Measurements from ENCODE around the gene NMRAL1. TPM values are rescaled to one million over a fixed set of nuclear protein-coding genes. Genes with fewer than 3 reads are reported as not detected.

Gene NMRAL1
- total RNA-seq, 3 donors from 2014 or later (not counting 1 experiment from before 2014, with no cell fraction given), result 66.6 to 71.2 (median 69.8) TPM

DNA sequence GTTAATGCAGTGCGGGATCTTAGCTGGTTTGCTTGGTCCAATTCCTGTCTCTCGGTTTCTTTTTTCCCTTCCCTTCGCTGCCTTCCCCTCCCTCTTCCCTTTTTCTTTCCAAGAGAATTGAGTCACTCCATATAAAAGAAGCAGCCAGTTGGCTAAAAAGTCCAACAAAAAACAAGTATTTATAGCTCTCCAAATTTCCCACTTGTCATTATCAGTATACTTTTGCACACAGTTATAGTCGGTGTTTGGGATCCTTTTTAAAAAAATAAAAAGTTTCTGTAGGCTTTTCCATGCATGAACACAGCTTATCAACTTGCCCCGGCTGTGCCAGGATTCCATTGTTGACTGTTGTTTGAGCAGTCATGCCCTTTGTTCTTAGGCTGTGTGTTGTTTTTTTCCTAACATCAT, 26.6 kb upstream of the NMRAL1 start:
- ATAC-seq, result no peak
- H3K9me3 ChIP-seq (ENCODE audit: control insufficient read depth, insufficient read depth, low read length), result no peaks in the 10 kb centered on the region
- H3K9me3 Mint-ChIP-seq, result no peaks in the 10 kb centered on the region
- peak overlapping the region; percentile 83 to 88 for H3K27ac Mint-ChIP-seq
- no peak for DNase-seq
- no peak overlapping the region for H3K27ac ChIP-seq (ENCODE audit: low read length)
- H3K27me3 Mint-ChIP-seq (ENCODE audit: low read depth in 2 of 2), result no peaks in the 10 kb centered on the region
- 97% methylated on average over 5 of the region's 5 CpGs for WGBS (ENCODE audit: insufficient coverage)
- intact Hi-C loops (cut with micrococcal nuclease), result no loop called here
- H3K36me3 ChIP-seq (ENCODE audit: control insufficient read depth, insufficient read depth, low read length), result peaks cover 12% of the 10 kb centered on the region
- H3K36me3 Mint-ChIP-seq, result no peaks in the 10 kb centered on the region
- H3K4me3 ChIP-seq (ENCODE audit: low read length), result no peak overlapping the region
- peaks cover 67 to 72% of the 10 kb centered on the region in 2 donors for H3K4me1 Mint-ChIP-seq
- TF ChIP-seq, protein P1, sequence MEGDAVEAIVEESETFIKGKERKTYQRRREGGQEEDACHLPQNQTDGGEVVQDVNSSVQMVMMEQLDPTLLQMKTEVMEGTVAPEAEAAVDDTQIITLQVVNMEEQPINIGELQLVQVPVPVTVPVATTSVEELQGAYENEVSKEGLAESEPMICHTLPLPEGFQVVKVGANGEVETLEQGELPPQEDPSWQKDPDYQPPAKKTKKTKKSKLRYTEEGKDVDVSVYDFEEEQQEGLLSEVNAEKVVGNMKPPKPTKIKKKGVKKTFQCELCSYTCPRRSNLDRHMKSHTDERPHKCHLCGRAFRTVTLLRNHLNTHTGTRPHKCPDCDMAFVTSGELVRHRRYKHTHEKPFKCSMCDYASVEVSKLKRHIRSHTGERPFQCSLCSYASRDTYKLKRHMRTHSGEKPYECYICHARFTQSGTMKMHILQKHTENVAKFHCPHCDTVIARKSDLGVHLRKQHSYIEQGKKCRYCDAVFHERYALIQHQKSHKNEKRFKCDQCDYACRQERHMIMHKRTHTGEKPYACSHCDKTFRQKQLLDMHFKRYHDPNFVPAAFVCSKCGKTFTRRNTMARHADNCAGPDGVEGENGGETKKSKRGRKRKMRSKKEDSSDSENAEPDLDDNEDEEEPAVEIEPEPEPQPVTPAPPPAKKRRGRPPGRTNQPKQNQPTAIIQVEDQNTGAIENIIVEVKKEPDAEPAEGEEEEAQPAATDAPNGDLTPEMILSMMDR (IDR thresholded peaks at IDR 0.05), result no peak
- H3K4me1 ChIP-seq (ENCODE audit: control insufficient read depth, insufficient read depth, low read length), result peaks cover 39% of the 10 kb centered on the region
- no peaks in the 10 kb centered on the region for H3K27me3 ChIP-seq (ENCODE audit: control insufficient read depth, insufficient read depth, low read length)
- no peak overlapping the region for H3K4me3 Mint-ChIP-seq

DNA sequence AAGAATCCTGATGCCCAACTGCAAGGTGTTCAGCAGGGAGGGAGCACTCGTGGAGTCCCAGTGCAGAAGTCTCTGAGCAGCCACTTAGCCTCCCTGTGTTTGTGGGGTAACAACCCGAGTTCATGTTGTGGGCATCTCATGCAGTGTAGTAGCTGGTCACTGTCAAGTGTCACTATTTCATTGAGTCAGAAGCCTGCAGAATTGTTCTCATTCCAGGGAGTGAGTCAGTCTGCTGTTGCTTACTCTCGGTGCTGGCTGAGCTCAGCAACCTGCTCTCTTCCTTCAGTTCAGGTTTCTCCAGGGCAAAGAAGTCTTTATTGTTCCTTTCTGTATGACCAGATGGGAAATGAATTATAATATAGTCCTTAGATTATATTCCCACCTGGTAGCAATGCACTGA, 25.8 kb upstream of the NMRAL1 start:
- H3K27ac ChIP-seq (ENCODE audit: low read length), result no peak overlapping the region
- TF ChIP-seq, protein P1 (IDR thresholded peaks at IDR 0.05), result no peak
- Mint-ChIP-seq H3K4me1 (peaks cover 66 to 72% of the 10 kb centered on the region in 2 donors), H3K27me3 (ENCODE audit: low read depth in 2 of 2) (no peaks in the 10 kb centered on the region), H3K4me3 (no peak overlapping the region), H3K27ac (peak overlapping the region; percentile 83 to 88), H3K36me3 (no peaks in the 10 kb centered on the region), H3K9me3 (no peaks in the 10 kb centered on the region)
- no peak overlapping the region for H3K4me3 ChIP-seq (ENCODE audit: low read length)
- H3K27me3 ChIP-seq (ENCODE audit: control insufficient read depth, insufficient read depth, low read length), result no peaks in the 10 kb centered on the region
- WGBS (ENCODE audit: insufficient coverage), result 72% methylated on average over 3 of the region's 3 CpGs
- intact Hi-C loops (cut with micrococcal nuclease), result no loop called here
- H3K36me3 ChIP-seq (ENCODE audit: control insufficient read depth, insufficient read depth, low read length), result peaks cover 12% of the 10 kb centered on the region
- peaks cover 34% of the 10 kb centered on the region for H3K4me1 ChIP-seq (ENCODE audit: control insufficient read depth, insufficient read depth, low read length)
- ATAC-seq (no peak), DNase-seq (no peak)
- no peaks in the 10 kb centered on the region for H3K9me3 ChIP-seq (ENCODE audit: control insufficient read depth, insufficient read depth, low read length)

DNA sequence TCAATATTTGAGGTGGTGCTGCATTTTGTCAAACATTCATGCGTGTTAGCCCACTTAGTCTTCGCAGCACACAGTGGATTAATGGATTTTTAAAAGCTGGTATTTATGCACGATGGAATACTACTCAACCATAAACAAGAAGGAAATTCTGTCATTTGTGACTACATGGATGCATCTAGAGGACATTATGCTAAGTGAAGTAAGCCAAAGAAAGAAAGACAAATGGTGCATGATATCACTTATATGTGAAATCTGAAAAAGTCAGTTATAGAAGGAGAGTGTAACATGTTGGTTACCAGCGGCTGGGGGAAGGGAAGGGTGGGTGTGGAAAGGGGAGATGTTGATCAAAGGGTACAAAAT, 24.8 kb upstream of the NMRAL1 start:
- H3K9me3 Mint-ChIP-seq, result no peaks in the 10 kb centered on the region
- intact Hi-C loops (cut with micrococcal nuclease), result no loop called here
- H3K27ac Mint-ChIP-seq, result peak overlapping the region; percentile 54 to 88
- 100% methylated on average over 3 of the region's 4 CpGs for WGBS (ENCODE audit: insufficient coverage)
- H3K4me3 Mint-ChIP-seq, result no peak overlapping the region
- Histone ChIP-seq H3K27me3 (ENCODE audit: control insufficient read depth, insufficient read depth, low read length) (no peaks in the 10 kb centered on the region), H3K4me1 (ENCODE audit: control insufficient read depth, insufficient read depth, low read length) (peaks cover 25% of the 10 kb centered on the region), H3K9me3 (ENCODE audit: control insufficient read depth, insufficient read depth, low read length) (no peaks in the 10 kb centered on the region), H3K27ac (ENCODE audit: low read length) (no peak overlapping the region), H3K36me3 (ENCODE audit: control insufficient read depth, insufficient read depth, low read length) (peaks cover 12% of the 10 kb centered on the region), H3K4me3 (ENCODE audit: low read length) (no peak overlapping the region)
- no peaks in the 10 kb centered on the region for H3K36me3 Mint-ChIP-seq
- TF ChIP-seq, protein P1 (IDR thresholded peaks at IDR 0.05), result no peak
- H3K4me1 Mint-ChIP-seq, result peaks cover 70 to 76% of the 10 kb centered on the region in 2 donors
- no peak for DNase-seq
- H3K27me3 Mint-ChIP-seq (ENCODE audit: low read depth in 2 of 2), result no peaks in the 10 kb centered on the region
- ATAC-seq, result no peak

DNA sequence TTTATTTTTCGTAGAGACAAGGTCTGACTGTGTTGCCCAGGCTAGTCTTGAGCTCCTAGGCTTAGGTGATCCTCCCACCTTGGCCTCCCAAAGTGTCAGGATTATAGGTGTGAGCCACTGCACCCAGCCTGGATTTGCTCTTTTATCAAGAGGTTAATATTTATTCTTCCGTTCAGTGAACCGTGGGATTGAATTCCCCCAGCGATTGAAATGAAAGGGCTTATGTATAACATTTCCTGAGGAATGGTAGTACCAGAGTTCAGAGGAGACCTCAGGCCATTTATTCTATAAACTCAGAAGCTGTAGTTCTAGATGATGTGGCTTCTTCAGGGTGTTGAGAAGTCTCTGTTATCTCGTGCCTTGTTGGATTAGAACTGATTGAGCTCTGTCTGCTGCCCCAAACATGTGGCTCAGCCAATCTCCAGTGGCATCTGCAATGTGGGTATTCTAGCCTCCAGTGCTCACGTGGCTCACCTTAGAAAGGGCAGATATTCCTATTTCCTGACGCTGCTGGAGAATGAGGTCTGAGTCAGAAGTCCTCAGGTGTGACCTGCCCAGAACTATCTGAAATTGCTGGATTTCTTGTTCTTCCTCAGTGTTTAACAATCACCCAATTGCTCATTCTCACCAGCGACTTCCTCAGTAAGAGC, 24.2 kb upstream of the NMRAL1 start:
- H3K27ac Mint-ChIP-seq, result peak overlapping the region; percentile 35 to 88
- H3K9me3 Mint-ChIP-seq, result no peaks in the 10 kb centered on the region
- TF ChIP-seq, protein P1 (IDR thresholded peaks at IDR 0.05), result no peak
- H3K4me1 ChIP-seq (ENCODE audit: control insufficient read depth, insufficient read depth, low read length), result peaks cover 20% of the 10 kb centered on the region
- H3K27me3 ChIP-seq (ENCODE audit: control insufficient read depth, insufficient read depth, low read length), result no peaks in the 10 kb centered on the region
- no peak overlapping the region for H3K4me3 Mint-ChIP-seq
- DNase-seq (no peak), ATAC-seq (no peak)
- peaks cover 12% of the 10 kb centered on the region for H3K36me3 ChIP-seq (ENCODE audit: control insufficient read depth, insufficient read depth, low read length)
- intact Hi-C loops (cut with micrococcal nuclease), result no loop called here
- H3K4me3 ChIP-seq (ENCODE audit: low read length), result no peak overlapping the region
- no peaks in the 10 kb centered on the region for H3K36me3 Mint-ChIP-seq
- no peaks in the 10 kb centered on the region for H3K27me3 Mint-ChIP-seq (ENCODE audit: low read depth in 2 of 2)
- WGBS (ENCODE audit: insufficient coverage), result 89% methylated on average over 7 of the region's 8 CpGs
- H3K27ac ChIP-seq (ENCODE audit: low read length), result no peak overlapping the region
- H3K9me3 ChIP-seq (ENCODE audit: control insufficient read depth, insufficient read depth, low read length), result no peaks in the 10 kb centered on the region
- H3K4me1 Mint-ChIP-seq, result peaks cover 70 to 74% of the 10 kb centered on the region in 2 donors
